Germinal center (tissue), 1 donor: ENCODE results near the gene SERPINB5.
"Not testable (repeated sequence)": the region's sequence is repeated elsewhere in the genome, so short reads cannot be mapped to it uniquely, and the experiment has no call there.

Experiments used
- DNase-seq: peaks from one replicate; pipeline ENCODE4 v3.0.0; 2012; ENCODE audit warnings: mixed read lengths, low spot score

SERPINB5 gene, protein sequence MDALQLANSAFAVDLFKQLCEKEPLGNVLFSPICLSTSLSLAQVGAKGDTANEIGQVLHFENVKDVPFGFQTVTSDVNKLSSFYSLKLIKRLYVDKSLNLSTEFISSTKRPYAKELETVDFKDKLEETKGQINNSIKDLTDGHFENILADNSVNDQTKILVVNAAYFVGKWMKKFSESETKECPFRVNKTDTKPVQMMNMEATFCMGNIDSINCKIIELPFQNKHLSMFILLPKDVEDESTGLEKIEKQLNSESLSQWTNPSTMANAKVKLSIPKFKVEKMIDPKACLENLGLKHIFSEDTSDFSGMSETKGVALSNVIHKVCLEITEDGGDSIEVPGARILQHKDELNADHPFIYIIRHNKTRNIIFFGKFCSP

DNA sequence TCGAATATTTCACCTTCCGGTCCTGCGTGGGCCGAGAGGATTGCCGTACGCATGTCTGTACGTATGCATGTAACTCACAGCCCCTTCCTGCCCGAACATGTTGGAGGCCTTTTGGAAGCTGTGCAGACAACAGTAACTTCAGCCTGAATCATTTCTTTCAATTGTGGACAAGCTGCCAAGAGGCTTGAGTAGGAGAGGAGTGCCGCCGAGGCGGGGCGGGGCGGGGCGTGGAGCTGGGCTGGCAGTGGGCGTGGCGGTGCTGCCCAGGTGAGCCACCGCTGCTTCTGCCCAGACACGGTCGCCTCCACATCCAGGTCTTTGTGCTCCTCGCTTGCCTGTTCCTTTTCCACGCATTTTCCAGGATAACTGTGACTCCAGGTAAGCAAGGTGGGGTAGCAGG is at the start of gene SERPINB5:
SERPINB5 (plus strand) TSS at position 291 of the 400 bp plus-strand sequence. CDS start 7,471 bp downstream, outside the sequence.
- no peak for DNase-seq

DNA sequence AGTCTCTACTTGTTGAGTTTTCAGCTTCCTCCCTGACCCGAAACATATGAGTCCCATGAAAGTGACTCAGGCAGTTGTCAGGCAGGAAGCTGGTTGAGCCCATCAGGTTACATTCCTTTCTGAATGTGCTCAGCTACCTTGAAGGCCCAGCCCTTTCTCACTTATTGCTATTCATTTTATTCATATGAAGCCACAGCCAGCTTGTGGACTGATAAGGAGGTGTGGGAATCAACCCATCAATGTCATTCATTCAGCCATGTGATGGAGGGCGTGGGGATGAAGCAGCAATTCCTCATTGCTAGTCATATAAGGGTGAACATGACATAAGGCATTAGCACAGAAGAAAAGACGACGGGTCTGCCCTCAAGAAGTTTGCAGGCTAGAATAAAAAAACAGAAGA is 49.2 kb upstream of the SERPINB5 start:
- no peak for DNase-seq

DNA sequence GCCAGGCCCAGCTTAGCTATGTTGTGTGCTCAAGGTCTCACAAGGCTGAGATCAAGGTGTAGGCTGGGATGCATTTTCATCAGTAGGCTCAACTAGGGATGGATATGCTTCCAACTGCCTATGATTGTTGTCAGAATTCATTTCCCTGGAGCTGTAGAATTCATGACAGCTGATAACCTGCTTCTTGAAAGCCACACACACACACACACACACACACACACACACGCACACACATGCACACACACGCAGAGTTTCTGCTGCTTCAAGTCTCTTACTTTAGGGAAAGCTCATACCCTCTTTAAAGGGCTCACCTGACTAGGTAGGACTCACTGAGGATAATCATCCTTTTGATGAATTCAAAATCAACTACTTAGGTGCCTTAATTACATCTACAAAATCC is 46.2 kb upstream of the SERPINB5 start:
- no peak for DNase-seq

DNA sequence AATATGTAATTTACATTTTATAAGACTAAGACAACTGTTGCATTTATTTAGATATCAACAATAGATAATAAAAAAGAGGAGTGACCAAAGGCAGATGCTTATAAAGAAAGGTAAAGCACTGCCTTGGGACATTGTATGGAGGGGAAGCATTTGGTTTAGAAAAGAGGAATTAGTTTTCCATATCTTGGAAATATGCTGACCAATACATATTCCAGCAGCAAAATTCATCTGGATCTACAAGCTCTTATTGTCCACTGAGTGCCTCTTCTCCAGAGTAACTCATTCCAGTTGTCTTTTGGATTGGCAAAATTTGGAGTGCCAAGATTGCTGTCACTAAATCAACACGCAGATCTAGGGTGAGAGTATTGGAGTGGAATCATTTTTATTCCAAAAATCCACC is 45.6 kb upstream of the SERPINB5 start:
- no peak for DNase-seq

DNA sequence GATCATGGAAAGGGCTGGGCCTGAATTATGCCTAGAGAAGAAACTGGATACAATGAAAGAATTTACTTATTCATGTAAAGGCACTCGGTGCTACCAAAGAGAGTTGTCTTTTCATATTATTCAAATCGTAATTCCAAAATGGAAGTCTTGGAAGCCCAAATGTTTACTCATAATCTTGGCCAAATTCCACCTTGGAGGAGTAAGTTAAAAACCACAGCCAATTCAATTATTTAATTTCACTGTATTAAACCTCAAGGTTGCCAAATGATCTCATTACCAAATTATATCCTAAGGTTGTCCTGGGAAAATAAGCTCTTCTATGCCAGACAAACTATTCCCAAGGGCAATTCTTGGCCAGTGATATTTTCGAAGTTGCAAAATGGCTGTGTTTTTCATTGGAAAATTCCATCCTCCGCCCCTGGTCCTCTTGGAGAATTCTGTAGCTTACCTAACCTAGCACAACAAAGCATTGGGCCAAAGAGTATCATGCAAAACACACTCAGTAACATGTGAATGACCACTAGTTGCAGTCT is 43.4 kb upstream of the SERPINB5 start:
- no peak for DNase-seq

DNA sequence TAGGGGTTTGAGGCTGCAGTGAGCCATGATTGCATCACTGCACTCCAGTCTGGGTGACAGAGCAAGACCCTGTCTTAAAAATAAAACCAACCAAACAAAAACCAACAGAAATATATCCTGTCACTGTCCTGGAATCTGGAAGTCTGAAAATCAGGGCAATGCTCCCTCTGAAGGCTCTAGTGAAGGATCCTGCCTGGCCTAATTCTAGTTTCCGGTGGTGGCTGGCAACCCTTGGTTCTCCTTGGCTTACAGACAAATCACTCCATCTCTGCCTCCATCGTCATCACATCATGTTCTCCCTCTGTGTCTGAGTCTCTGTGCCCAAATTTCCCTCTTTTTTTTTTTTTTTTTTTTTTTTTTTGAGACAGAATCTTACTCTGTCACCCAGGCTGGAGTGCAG is 38.6 kb upstream of the SERPINB5 start:
- DNase-seq, result no peak

DNA sequence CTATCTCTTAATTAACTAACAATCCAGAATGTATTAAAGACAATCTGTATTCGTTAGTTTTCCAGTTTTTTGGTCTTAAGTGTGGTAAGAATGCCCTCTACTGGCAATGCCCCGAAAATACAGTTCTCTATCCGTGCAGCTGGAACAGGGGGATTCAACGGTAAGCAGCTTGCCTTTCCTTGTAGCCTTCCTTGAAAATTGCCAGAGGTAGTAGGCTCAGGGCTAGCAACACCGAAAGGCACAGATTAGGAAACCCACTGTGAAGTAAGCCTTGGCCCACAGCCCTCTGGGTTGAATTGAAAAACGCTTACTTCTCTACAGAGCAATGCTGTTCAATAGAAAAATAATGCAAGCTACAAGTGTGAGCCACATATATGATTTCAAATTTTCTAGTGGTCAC is 37.4 kb upstream of the SERPINB5 start:
- DNase-seq, result peak; percentile 47

DNA sequence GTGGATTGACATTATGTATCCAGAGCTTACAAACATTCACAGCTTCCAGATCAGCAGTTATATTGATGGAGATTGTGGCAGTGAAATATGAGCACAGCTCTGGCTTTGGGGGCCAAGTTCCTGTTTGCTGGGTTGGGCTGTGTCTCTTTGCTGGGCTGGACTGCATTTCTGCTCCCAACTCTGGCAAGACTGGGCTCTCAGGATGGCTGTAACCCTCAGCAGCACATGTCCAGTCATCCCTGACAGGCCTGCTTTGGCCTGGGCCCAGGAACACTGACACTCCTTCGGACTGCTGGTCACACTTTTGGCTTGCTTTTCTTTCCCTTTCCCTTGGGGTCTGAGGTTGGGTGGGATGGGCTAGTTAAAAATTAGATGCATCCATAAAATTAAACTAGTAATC is 36.5 kb upstream of the SERPINB5 start:
- no peak for DNase-seq

DNA sequence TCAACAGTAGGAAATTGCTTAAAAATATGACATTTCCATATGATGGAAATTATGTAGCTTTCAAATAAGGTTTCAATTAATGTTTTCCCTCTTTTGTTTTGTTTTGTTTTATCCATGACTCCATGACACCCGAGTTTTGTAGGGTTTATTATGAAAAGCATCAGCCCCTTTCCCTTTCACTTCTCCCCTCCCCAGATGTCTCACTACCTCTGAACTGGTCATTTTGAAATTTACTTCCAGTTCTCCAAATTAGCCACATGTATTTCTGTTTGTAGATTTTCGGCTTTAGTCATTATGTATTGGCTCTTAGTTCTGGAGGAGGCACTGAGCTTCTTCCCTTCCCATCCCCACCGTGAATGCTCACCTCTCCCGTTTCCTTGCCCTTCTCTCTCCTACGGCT is 35.9 kb upstream of the SERPINB5 start:
- no peak for DNase-seq

DNA sequence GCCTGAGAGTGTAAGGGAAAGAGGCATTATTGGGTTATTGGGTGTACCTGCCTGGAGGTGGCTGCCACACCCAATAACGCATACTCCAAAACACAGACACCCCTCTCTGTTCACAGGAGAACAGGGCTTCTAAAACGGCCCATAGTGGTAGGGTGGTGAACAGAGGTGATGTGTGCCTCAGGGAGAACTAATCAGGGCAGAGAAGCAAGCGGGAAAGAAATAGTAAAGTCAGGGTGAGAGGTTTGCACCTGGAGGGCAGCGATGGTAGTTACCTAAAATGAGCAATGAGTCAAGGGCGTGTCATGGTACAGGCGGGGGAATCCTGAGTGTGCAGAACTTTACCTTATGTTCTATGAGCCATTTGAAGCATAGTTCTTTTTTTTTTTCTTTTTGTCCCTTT is 32.9 kb upstream of the SERPINB5 start:
- no peak for DNase-seq

DNA sequence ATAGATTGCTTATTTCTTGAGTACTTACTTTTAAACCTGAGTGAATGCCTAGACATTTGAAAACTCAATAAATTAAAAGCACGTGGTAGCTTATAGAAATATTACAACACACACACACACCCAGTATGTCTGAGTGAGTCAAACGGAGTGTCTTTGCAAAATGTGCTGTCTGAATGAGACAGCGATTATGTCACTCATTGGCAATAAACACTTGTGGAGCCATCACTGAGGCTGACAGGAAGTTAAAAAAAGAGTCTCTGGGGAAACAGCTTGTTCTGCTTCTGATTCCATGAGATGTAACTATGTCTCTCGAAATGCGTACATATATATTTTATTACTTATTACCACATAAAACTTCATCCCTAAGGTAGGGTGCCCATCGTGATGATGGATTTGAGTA is 32.2 kb upstream of the SERPINB5 start:
- peak; percentile 24 for DNase-seq

DNA sequence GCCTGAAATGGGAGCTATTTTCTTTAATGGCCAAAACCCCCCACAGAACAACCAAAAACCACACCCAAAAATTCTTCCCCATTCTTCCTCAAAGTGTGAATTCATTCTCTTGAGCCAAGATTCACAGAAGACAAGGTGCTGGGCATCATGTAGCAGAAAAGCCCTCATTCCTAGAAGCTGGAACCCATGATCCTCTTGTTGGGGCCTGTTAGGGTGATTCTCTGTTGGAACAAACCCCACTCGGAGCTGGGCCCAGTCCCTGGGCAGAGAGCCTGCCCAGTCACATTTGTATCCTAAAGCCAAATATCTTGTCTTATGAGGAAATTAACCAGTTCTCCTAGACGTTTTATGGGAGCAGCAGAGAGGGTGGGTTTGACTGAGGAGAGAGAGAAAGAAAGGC is 31.7 kb upstream of the SERPINB5 start:
- no peak for DNase-seq

DNA sequence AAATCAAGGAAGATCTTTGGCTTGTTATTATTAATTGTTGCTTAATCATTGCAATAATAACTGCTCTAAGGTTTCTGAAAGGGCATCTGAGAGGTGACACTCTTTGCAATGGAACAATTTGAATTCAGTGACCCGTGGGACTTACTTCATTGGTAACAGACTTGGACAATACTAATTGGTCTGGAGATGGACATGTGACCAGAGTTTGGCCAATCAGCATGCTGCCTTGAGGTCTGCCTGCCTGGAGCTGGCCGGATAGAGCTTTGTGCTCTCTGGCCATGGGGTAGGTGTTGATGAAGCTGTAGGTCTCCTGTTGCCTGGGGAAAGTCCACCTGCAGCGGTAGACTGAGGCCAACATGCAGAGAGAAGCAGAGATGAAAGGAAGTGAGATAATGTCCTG is 30.5 kb upstream of the SERPINB5 start:
- DNase-seq, result no peak

DNA sequence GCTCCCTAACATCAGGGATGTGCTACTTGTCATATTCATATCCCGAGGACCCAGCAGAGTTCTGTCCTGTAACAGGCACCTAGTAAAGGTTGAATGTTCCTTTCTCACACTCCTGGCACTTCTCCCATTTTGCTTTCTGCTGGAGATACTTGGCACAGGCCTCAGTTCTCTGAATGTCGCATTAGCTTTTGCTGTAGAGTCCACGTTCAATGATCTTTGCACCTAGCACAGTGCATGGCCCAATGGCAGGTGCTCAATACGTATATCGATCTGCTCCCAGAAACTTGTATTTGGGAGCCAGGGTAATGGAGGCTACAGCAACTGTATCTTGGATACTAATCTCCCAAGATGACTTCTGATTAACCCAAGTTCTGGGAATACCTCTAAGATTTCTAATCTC is 29.7 kb upstream of the SERPINB5 start:
- DNase-seq, result no peak

DNA sequence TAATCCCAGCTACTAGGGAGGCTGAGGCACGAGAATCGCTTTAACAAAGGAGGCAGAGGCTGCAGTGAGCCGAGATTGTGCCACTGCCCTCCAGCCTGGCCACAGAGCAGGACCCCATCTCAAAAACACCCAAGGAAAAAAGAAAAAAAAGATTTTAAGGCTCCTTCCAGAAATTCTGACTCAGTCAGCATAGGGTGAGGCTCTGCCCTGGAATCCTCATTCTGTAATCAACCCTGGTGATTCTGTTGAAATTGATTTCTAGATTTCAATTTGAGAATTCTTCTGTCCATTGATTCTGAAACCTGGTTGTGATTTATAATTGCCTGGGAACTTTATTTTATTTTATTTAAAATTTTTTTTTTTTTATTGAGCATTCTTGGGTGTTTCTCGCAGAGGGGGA is 27.3 kb upstream of the SERPINB5 start:
- no peak for DNase-seq

DNA sequence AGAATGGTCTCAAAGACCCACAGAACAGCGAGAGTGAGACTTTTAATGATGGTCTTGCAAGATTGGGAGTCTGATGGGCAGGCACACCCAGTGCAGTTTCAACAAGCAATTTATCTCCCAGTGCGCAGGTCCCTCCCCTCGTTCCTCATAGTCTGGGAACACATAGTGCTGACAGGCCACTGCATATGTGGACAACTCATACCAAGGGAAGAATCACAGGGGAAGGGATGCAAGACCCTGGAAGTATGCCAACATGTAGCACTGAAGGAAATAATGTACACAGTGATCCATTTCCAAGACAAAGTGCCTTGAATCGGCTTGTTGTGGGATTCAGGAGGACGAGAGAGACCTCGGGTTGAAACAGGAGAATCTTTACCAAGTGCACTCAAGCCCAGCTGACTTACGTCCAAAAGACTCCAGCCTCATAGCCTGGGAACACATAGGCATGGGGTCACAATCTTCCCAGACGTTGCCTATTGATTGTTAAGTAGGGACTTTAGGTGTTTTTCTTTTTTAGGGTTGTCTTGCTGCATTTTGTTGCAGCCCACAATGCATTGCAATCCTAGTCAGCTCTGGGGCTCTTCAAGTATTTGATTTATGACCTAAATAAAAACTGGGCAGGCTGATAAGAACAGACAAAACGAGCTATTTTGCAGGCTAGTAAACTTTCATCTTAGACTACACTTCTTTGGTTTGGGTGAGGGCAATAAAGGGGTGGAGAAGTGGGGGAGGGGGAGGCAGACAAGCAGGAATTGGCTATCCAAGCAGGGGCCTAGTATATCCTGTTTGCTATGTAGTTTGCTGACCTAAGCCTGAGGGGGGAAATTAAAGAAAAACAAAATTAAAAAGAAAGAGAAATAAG is 24.7 kb upstream of the SERPINB5 start:
- DNase-seq, result no peak

DNA sequence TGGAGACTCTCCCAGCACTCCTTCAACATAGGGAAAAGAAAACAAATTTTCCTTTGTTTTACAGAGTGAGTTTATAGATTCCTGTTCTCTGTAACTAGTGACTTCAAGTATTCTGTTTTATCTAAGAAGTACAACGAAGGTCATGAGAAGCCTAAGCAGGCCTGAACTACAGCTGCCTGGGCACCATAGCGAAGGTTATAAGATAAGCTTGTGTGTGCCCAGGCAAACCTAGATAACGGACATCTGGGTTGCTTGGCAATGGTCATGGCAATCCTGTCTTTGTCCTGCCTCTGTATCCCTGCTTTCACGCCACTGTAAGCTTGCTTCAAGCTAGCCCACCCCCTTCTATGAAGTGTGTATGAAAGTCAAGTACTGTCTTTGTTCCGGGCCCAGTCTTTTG is 24.0 kb upstream of the SERPINB5 start:
- not testable (repeated sequence) for DNase-seq

DNA sequence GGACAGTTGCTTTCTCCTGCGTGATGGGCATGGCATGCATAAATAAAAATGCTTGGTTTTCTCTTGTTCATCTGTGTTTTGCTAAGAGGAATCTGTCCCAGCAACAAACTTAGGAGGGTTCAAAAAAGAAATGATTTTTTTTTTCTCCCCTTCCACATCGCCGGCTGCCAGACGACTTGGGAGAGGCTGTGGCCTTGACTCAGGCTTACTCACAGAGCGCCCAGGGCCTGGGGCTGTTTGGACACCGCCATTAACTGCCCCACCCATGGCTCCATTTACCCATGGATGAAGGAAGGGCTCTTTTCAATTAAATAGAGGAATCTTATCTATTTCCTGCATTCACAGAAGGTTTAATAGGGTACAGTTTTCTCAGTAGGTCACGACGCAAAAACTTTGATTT is 22.3 kb upstream of the SERPINB5 start:
- no peak for DNase-seq

DNA sequence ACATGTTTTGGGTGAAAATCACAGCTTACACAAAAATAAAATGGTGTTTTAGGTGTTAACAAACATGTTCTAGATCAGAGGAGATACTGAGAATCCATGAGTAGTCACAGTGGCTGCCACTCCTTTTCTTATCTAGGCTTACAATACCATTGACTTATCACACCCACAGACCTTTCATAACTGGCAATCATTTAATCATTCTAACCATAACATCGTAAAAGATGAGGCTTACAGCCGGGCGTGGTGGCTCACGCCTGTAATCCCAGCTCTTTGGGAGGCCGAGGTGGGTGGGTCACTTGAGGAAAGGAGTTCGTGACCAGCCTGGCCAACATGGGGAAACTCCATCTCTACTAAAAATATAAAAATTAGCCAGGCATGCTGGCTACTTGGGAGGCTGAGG is 18.8 kb upstream of the SERPINB5 start:
- DNase-seq, result no peak

DNA sequence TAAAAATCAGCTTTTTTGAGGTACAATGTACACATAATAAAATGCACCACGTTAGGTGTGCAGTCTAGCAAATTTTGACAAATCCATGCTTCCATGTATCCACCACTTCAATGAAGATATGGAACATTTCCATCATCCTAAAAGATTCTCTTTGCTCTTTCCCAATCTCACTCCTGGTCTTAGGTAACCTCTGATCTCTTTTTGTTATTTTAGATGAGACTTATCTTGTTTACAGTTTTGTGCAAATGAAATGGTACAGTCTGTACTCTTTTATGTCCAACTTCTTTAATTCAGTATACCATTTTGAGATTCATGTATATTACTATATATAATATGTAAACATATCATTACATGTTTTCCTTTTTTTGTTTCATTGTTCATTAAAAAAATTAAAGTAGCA is 16.3 kb upstream of the SERPINB5 start:
- no peak for DNase-seq

DNA sequence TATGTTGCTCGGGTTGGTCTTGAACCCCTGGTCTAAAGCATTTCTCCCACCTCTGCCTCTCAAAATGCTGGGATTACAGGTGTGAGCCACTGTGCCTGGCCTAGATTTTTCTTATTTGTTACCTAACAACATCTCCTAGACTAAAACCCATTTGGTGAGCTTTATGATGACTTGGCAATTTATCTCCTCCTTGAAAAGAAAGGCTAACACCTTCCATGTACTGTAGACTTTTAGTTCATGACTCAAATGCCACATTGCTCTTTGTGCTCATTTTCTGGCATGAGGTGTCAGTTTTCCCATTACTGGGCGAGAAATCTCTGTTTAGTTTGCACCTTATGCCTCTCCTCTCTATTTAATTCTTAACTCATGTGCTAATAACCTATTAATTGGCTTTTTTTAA is 12.3 kb upstream of the SERPINB5 start:
- DNase-seq, result no peak

DNA sequence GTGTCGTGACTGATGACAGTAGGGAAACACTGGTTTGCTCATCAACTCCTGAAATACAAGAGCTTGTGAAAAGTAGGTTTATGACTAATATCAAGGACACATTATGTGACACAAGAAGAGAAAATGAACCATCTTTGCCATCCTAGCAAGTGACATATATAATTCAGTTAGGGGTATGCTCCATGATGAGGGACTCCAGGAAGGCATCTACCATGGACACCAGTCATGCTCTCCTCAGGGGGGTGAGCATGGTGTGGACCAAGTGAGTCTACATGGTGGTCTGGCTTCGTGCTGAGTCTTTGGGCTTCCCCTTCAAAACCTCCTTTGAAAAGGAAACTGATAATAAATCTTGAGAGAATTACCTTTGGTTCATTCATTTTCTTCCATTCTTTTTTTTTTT is 11.7 kb upstream of the SERPINB5 start:
- DNase-seq, result no peak

DNA sequence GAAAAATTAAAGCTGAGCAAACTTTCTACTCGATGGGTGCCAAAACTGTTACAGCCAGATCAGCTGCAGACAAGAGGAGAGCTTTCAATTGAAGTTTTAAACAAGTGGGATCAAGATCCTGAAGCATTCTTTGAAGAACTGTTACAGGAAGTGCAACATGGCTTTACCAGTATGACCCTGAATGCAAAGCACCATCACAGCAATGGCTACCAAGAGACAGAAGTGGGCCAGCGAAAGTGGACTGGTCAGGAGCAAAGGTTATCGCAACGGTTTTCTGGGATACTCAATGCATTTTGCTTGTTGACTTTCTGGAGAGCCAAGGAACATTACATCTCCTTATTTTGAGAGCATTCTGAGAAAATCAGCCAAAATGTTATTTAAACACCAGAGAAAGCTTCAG is 9.1 kb upstream of the SERPINB5 start:
- no peak for DNase-seq
